Measurements from ENCODE around the gene CD83.
"Not testable (repeated sequence)": the region's sequence is repeated elsewhere in the genome, so short reads cannot be mapped to it uniquely, and the experiment has no call there.

Gene CD83

DNA sequence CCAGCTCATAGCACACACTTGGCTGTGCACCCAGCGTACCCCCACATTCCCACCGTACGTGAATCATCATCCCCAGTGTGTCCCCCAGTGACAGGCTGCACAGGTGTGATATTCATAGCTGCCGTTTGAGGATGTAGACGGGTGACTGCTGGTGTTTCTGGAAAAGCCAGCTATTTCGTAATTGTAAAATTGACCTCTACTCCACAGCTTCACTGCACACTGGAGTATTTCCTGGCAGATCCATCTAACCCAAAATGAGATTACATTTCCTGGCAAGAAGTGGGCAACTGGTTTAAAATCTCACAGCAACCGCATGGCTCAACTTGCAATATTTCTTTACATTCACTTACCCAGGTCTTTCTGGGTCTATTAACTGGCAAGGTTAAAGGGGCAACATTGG lies 30.3 kb downstream of the CD83 start:
- H3K27me3 ChIP-seq (ENCODE audit: control insufficient read depth, insufficient read depth, low read length): no peaks in the 10 kb centered on the region
- H3K9ac ChIP-seq (ENCODE audit: low read length): no peak overlapping the region
- no peak overlapping the region for H3K27ac ChIP-seq (ENCODE audit: low read depth, low read length)
- H3K4me1 ChIP-seq (ENCODE audit: control insufficient read depth, insufficient read depth, low read length): no peaks in the 10 kb centered on the region
- no peaks in the 10 kb centered on the region for H3K36me3 ChIP-seq (ENCODE audit: control insufficient read depth, insufficient read depth, low read length)
- no peak overlapping the region for H3K4me3 ChIP-seq (ENCODE audit: low read length)

- Histone ChIP-seq H3K9ac (ENCODE audit: low read length) (no peak overlapping the region), H3K4me1 (ENCODE audit: control insufficient read depth, insufficient read depth, low read length) (no peaks in the 10 kb centered on the region), H3K4me3 (ENCODE audit: low read length) (no peak overlapping the region), H3K27me3 (ENCODE audit: control insufficient read depth, insufficient read depth, low read length) (no peaks in the 10 kb centered on the region), H3K27ac (ENCODE audit: low read depth, low read length) (no peak overlapping the region), H3K36me3 (ENCODE audit: control insufficient read depth, insufficient read depth, low read length) (no peaks in the 10 kb centered on the region)
Measured at GRCh38 chr6:14148471-14148870, 30.9 kb downstream of the CD83 start.

DNA sequence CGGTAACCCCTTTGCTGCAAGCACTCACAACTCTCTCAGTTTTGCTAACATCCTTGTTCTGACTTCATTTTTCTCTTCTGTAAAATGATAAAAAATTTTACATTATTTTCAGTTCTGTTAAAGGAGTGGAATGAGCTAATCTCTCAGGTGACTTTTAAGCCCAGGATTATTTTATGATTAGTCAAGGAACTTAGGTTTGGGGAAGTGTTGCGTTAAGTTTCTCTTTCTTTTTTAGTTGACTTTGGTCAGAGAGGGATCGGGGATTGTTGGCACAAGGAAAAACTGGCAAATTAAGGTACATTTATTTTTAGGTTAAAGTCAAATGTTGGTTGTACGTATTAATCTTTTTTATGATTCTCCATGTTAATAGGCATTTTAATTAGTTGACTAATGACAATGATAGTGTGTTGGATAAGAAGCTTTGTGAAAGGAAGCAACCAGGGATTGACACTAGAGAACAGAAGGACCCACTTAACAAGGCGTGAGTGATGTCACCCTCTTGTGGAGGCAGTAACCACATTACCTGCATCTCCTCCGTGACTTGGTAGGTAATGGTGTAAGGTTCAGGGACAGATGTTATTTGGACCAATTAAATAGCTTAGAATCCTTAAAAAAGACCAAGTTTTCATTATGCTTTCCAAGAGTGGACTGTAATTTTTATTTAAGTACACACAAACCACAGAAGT lies 31.6 kb downstream of the CD83 start:
- H3K9ac ChIP-seq (ENCODE audit: low read length): no peak overlapping the region
- H3K4me1 ChIP-seq (ENCODE audit: control insufficient read depth, insufficient read depth, low read length): no peaks in the 10 kb centered on the region
- no peak overlapping the region for H3K27ac ChIP-seq (ENCODE audit: low read depth, low read length)
- no peaks in the 10 kb centered on the region for H3K36me3 ChIP-seq (ENCODE audit: control insufficient read depth, insufficient read depth, low read length)
- no peaks in the 10 kb centered on the region for H3K27me3 ChIP-seq (ENCODE audit: control insufficient read depth, insufficient read depth, low read length)
- H3K4me3 ChIP-seq (ENCODE audit: low read length): no peak overlapping the region

- no peak overlapping the region for H3K4me3 ChIP-seq (ENCODE audit: low read length)
- no peaks in the 10 kb centered on the region for H3K4me1 ChIP-seq (ENCODE audit: control insufficient read depth, insufficient read depth, low read length)
- H3K36me3 ChIP-seq (ENCODE audit: control insufficient read depth, insufficient read depth, low read length): no peaks in the 10 kb centered on the region
- no peaks in the 10 kb centered on the region for H3K27me3 ChIP-seq (ENCODE audit: control insufficient read depth, insufficient read depth, low read length)
- no peak overlapping the region for H3K9ac ChIP-seq (ENCODE audit: low read length)
- no peak overlapping the region for H3K27ac ChIP-seq (ENCODE audit: low read depth, low read length)
Measured at GRCh38 chr6:14149739-14150130, 32.2 kb downstream of the CD83 start.

- H3K27me3 ChIP-seq (ENCODE audit: control insufficient read depth, insufficient read depth, low read length); H3K9ac ChIP-seq (ENCODE audit: low read length); H3K36me3 ChIP-seq (ENCODE audit: control insufficient read depth, insufficient read depth, low read length); H3K4me3 ChIP-seq (ENCODE audit: low read length); H3K27ac ChIP-seq (ENCODE audit: low read depth, low read length); H3K4me1 ChIP-seq (ENCODE audit: control insufficient read depth, insufficient read depth, low read length): not testable (repeated sequence)
Measured at GRCh38 chr6:14151300-14151699, 33.7 kb downstream of the CD83 start.

- Histone ChIP-seq H3K27me3 (ENCODE audit: control insufficient read depth, insufficient read depth, low read length) (no peaks in the 10 kb centered on the region), H3K9ac (ENCODE audit: low read length) (no peak overlapping the region), H3K27ac (ENCODE audit: low read depth, low read length) (no peak overlapping the region), H3K4me3 (ENCODE audit: low read length) (no peak overlapping the region), H3K36me3 (ENCODE audit: control insufficient read depth, insufficient read depth, low read length) (no peaks in the 10 kb centered on the region), H3K4me1 (ENCODE audit: control insufficient read depth, insufficient read depth, low read length) (no peaks in the 10 kb centered on the region)
Measured at GRCh38 chr6:14151773-14152172, 34.2 kb downstream of the CD83 start.

GRCh38 chr6:14153228-14153627 lies 35.7 kb downstream of the CD83 start:
- no peak overlapping the region for H3K9ac ChIP-seq (ENCODE audit: low read length)
- no peaks in the 10 kb centered on the region for H3K36me3 ChIP-seq (ENCODE audit: control insufficient read depth, insufficient read depth, low read length)
- no peak overlapping the region for H3K27ac ChIP-seq (ENCODE audit: low read depth, low read length)
- no peaks in the 10 kb centered on the region for H3K27me3 ChIP-seq (ENCODE audit: control insufficient read depth, insufficient read depth, low read length)
- no peaks in the 10 kb centered on the region for H3K4me1 ChIP-seq (ENCODE audit: control insufficient read depth, insufficient read depth, low read length)
- H3K4me3 ChIP-seq (ENCODE audit: low read length): no peak overlapping the region

GRCh38 chr6:14159090-14159489 lies 41.5 kb downstream of the CD83 start:
- Histone ChIP-seq H3K27me3 (ENCODE audit: control insufficient read depth, insufficient read depth, low read length) (no peaks in the 10 kb centered on the region), H3K4me1 (ENCODE audit: control insufficient read depth, insufficient read depth, low read length) (no peaks in the 10 kb centered on the region), H3K36me3 (ENCODE audit: control insufficient read depth, insufficient read depth, low read length) (no peaks in the 10 kb centered on the region), H3K4me3 (ENCODE audit: low read length) (no peak overlapping the region), H3K9ac (ENCODE audit: low read length) (no peak overlapping the region), H3K27ac (ENCODE audit: low read depth, low read length) (no peak overlapping the region)

DNA sequence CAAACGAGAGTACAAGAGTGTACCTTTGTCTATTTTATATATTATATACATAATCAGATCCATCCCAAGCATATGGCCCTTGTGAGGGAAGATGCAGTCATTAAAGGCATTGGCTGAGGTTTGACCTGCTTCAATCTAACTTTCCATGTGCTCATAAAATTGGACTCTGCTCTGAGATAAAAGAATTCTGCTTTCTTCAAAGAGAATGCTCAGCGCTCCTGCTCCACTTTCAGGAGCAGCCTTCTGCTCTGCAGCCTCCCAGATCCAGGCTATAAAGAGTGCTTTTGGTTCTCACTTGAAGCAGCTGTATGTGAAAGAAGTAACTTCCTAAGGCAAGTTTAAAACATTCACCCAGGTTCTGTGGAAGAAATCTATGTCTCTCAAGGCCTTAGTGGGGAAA lies 45.3 kb downstream of the CD83 start:
- H3K27me3 ChIP-seq (ENCODE audit: control insufficient read depth, insufficient read depth, low read length): no peaks in the 10 kb centered on the region
- no peaks in the 10 kb centered on the region for H3K4me1 ChIP-seq (ENCODE audit: control insufficient read depth, insufficient read depth, low read length)
- H3K36me3 ChIP-seq (ENCODE audit: control insufficient read depth, insufficient read depth, low read length): no peaks in the 10 kb centered on the region
- H3K4me3 ChIP-seq (ENCODE audit: low read length): no peak overlapping the region
- H3K27ac ChIP-seq (ENCODE audit: low read depth, low read length): no peak overlapping the region
- H3K9ac ChIP-seq (ENCODE audit: low read length): no peak overlapping the region

GRCh38 chr6:14165091-14165490 lies 47.5 kb downstream of the CD83 start:
- Histone ChIP-seq H3K27ac (ENCODE audit: low read depth, low read length) (no peak overlapping the region), H3K4me1 (ENCODE audit: control insufficient read depth, insufficient read depth, low read length) (no peaks in the 10 kb centered on the region), H3K9ac (ENCODE audit: low read length) (no peak overlapping the region), H3K4me3 (ENCODE audit: low read length) (no peak overlapping the region), H3K36me3 (ENCODE audit: control insufficient read depth, insufficient read depth, low read length) (no peaks in the 10 kb centered on the region), H3K27me3 (ENCODE audit: control insufficient read depth, insufficient read depth, low read length) (no peaks in the 10 kb centered on the region)

DNA sequence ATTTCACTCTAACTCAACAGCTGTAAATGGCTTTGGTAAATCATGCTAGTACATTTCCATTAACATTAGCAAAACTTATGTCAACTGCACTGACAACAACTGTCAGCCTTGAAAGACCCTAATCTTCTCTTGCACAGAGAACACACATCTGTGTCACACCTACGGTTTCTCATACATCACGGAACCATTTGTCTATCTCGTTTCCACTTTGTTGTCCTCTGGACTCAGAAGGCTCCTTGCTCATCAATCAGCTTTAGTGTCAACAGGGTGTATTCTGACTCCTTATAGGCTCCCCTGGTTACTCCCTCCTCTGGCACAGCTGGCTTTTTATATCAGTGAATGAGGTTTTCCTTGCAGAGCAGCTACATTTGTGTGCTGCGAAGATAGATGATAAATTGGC lies 49.3 kb downstream of the CD83 start:
- no peak overlapping the region for H3K27ac ChIP-seq (ENCODE audit: low read depth, low read length)
- H3K4me3 ChIP-seq (ENCODE audit: low read length): no peak overlapping the region
- H3K27me3 ChIP-seq (ENCODE audit: control insufficient read depth, insufficient read depth, low read length): no peaks in the 10 kb centered on the region
- no peaks in the 10 kb centered on the region for H3K4me1 ChIP-seq (ENCODE audit: control insufficient read depth, insufficient read depth, low read length)
- H3K9ac ChIP-seq (ENCODE audit: low read length): no peak overlapping the region
- H3K36me3 ChIP-seq (ENCODE audit: control insufficient read depth, insufficient read depth, low read length): no peaks in the 10 kb centered on the region

DNA sequence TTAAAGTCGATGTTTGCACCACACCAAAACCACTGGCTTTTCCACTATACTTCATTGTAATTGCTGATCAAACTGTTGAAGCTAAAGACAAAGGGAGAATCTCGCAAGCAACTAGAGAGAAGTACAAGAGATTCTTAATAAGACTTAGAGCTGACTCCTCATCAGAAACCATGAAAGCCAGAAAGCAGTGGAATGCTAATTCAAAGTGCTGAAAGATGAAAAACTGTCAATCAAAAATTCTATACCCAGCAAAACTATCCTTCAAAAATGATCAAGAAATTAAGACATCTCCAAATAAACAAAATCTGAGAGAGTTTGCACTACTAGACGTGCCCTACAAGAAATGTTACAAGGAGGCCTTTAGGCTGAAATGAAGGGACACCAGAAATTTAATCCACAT lies 52.6 kb downstream of the CD83 start:
- Histone ChIP-seq H3K9ac (ENCODE audit: low read length) (no peak overlapping the region), H3K36me3 (ENCODE audit: control insufficient read depth, insufficient read depth, low read length) (no peaks in the 10 kb centered on the region), H3K27me3 (ENCODE audit: control insufficient read depth, insufficient read depth, low read length) (no peaks in the 10 kb centered on the region), H3K27ac (ENCODE audit: low read depth, low read length) (no peak overlapping the region), H3K4me1 (ENCODE audit: control insufficient read depth, insufficient read depth, low read length) (no peaks in the 10 kb centered on the region), H3K4me3 (ENCODE audit: low read length) (no peak overlapping the region)

DNA sequence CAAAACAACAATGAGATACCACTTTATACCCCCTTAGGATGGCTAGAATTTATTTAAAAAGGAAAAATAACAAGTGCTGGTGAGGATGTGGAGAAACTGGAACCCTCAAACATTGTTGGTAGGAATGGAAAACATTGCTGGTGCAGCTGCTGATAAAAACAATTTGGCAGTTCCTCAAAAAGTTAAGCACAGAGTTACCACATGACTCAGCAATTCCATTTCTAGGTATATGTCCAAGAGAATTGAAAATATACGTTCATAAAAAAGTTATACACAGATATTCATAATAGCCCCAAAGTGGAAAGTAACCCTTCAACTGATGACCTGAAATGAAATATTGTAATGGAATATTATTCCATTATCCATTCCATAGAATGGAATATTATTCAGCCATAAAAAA lies 55.0 kb downstream of the CD83 start:
- Histone ChIP-seq H3K4me3 (ENCODE audit: low read length) (no peak overlapping the region), H3K36me3 (ENCODE audit: control insufficient read depth, insufficient read depth, low read length) (no peaks in the 10 kb centered on the region), H3K27me3 (ENCODE audit: control insufficient read depth, insufficient read depth, low read length) (no peaks in the 10 kb centered on the region), H3K9ac (ENCODE audit: low read length) (no peak overlapping the region), H3K4me1 (ENCODE audit: control insufficient read depth, insufficient read depth, low read length) (no peaks in the 10 kb centered on the region), H3K27ac (ENCODE audit: low read depth, low read length) (no peak overlapping the region)
